Measurements from ENCODE around the gene LCK. TPM values are rescaled to one million over a fixed set of nuclear protein-coding genes. Genes with fewer than 3 reads are reported as not detected.

The LCK gene
- total and polyA plus RNA-seq, 10 of the 15 experiments (the other 5 are each of a cell fraction or from before 2014, with no cell fraction given), result 31.5 to 173 (median 119) TPM

DNA sequence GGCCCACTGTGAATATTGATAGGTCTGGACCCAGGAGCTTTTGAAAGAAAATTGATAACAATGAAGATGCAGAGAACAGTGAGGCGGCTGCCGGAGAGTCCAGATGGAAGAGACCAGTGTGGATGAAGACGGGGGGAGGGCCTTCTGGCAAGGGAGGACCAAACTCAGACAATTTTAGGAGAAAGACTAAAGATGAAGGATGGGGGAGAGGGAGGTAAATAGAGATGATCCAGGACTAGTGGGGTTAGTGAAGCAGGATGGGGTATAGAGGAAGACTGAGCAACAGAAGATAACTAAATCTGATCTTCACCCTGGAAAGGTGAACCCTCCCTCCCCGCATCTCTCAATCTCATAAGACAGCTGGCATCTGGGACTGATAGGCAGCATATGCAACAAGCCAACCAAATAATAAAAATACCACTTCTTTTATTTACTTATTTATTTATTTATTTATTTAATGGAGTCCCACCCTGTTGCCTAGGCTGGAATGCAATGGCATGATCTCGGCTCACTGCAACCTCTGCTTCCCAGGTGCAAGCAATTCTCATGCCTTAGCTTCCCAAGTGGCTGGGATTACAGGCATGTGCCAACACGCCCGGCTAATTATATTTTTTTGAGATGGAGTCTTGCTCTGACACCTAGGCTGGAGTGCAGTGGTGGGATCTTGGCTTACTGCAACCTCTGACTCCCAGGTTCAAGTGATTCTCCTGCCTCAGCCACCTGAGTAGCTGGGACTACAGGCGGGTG lies 18.3 kb upstream of the LCK start:
- POLR2A ChIA-PET, result interaction anchor here (0.5 kb wide), 1 partner anchor 22 kb away, joined by 5 read pairs; no protein-coding TSS in a partner anchor
- ATAC-seq (no peak), DNase-seq (ENCODE audit: low read depth, low spot score) (no peak), FAIRE-seq (no peak)
- SMC1A ChIA-PET (ENCODE audit: uncharacterized antibody, unreplicated experiment), result interaction anchor here (0.8 kb wide), 1 partner anchor 14 kb away, joined by 3 read pairs; no protein-coding TSS in a partner anchor
- no peak for TF ChIP-seq KAT2A (conservative IDR thresholded peaks at IDR 0.05; ENCODE audit: control insufficient read depth, low read depth, low read length)
- no peak for TF ChIP-seq IRF4 (IDR thresholded peaks at IDR 0.05; ENCODE audit: low read depth, low read length)
- peak; percentile 7; the same call in 1 of the 2 replicates for TF ChIP-seq POLR2A (IDR thresholded peaks at IDR 0.05; ENCODE audit: low read depth, low read length)
- TF ChIP-seq RCOR1 (conservative IDR thresholded peaks at IDR 0.05; ENCODE audit: low read depth, low read length), result no peak
- TF ChIP-seq, protein P1, sequence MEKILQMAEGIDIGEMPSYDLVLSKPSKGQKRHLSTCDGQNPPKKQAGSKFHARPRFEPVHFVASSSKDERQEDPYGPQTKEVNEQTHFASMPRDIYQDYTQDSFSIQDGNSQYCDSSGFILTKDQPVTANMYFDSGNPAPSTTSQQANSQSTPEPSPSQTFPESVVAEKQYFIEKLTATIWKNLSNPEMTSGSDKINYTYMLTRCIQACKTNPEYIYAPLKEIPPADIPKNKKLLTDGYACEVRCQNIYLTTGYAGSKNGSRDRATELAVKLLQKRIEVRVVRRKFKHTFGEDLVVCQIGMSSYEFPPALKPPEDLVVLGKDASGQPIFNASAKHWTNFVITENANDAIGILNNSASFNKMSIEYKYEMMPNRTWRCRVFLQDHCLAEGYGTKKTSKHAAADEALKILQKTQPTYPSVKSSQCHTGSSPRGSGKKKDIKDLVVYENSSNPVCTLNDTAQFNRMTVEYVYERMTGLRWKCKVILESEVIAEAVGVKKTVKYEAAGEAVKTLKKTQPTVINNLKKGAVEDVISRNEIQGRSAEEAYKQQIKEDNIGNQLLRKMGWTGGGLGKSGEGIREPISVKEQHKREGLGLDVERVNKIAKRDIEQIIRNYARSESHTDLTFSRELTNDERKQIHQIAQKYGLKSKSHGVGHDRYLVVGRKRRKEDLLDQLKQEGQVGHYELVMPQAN (conservative IDR thresholded peaks at IDR 0.05), result no peak
- TF ChIP-seq ZNF384 (IDR thresholded peaks at IDR 0.05; ENCODE audit: borderline replicate concordance, low read depth, low read length), result no peak
- in situ Hi-C loops (cut with MboI) (no loop called here), intact Hi-C loops (cut with micrococcal nuclease; ENCODE audit: unreplicated experiment) (no loop called here)
- 98% methylated on average over 8 of the region's 8 CpGs for WGBS (ENCODE audit: insufficient coverage, insufficient replicate concordance, low lambda C conversion rate, missing lambda C conversion rate)
- Histone ChIP-seq H3K9me3 (replicated peaks; ENCODE audit: control insufficient read depth, insufficient read depth, low read length) (no peaks in the 10 kb centered on the region), H3K36me3 (ENCODE audit: control insufficient read depth in 2 of 2, insufficient read depth in 2 of 2, low read length in 1 of 2) (peaks cover 11 to 18% of the 10 kb centered on the region in 2 experiments; a peak in 3 of 4 replicates), H3K4me1 (ENCODE audit: control insufficient read depth, insufficient read depth, low read length) (no peaks in the 10 kb centered on the region), H3K79me2 (ENCODE audit: control insufficient read depth, insufficient read depth, low read length) (no peaks in the 10 kb centered on the region), H2AFZ (ENCODE audit: control insufficient read depth, low read depth, low read length) (no peak overlapping the region), H3K27me3 (replicated peaks in 1 of 2; ENCODE audit: control insufficient read depth in 2 of 2, insufficient read depth in 2 of 2, low read length in 1 of 2) (no peaks in the 10 kb centered on the region), H3K4me3 (no peak overlapping the region), H3K9ac (ENCODE audit: control insufficient read depth, insufficient read depth, low read length) (no peak overlapping the region), H4K20me1 (ENCODE audit: control insufficient read depth, insufficient read depth) (no peaks in the 10 kb centered on the region), H3K27ac (ENCODE audit: control insufficient read depth, insufficient read depth) (no peak overlapping the region), H3K4me2 (ENCODE audit: control insufficient read depth, insufficient read depth) (no peak overlapping the region)
- CTCF ChIA-PET, result interaction anchor here (2.8 kb wide), 1 partner anchor 17 kb away, joined by 9 read pairs; no protein-coding TSS in a partner anchor
- BruUV-seq (replicated peaks), result no TSS peak
- RAD21 ChIA-PET (ENCODE audit: unreplicated experiment), result no interaction called here
